ENCODE data around the gene PALM2AKAP2.

DNA sequence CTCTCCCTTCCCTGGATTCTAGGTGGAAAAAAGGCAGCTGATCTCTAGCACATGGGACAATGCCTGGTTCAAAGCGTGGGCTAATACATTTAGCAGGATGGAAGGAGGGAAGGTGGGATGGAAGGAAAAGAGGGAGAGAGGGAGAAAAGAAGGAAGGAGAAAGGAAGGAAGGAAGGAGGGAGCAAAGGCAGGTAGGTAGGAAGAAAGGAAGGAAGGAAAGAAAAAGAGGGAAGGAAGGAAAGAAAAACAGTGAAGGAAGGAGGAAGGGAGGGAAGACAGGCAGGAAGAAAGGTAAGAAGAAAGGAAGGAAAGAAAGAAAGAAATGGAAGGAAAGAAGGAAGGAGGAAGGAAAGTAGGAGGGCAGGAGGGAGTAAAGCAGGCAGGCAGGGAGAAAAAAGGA, 12.2 kb upstream of the PALM2AKAP2 start:
- TF ChIP-seq, protein P1, sequence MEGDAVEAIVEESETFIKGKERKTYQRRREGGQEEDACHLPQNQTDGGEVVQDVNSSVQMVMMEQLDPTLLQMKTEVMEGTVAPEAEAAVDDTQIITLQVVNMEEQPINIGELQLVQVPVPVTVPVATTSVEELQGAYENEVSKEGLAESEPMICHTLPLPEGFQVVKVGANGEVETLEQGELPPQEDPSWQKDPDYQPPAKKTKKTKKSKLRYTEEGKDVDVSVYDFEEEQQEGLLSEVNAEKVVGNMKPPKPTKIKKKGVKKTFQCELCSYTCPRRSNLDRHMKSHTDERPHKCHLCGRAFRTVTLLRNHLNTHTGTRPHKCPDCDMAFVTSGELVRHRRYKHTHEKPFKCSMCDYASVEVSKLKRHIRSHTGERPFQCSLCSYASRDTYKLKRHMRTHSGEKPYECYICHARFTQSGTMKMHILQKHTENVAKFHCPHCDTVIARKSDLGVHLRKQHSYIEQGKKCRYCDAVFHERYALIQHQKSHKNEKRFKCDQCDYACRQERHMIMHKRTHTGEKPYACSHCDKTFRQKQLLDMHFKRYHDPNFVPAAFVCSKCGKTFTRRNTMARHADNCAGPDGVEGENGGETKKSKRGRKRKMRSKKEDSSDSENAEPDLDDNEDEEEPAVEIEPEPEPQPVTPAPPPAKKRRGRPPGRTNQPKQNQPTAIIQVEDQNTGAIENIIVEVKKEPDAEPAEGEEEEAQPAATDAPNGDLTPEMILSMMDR (IDR thresholded peaks at IDR 0.05): no peak
- TF ChIP-seq POLR2A (IDR thresholded peaks at IDR 0.05): no peak

All from heart left ventricle (tissue), 13 donors.